Measurements from ENCODE around the gene AHNAK2.
A peak's percentile ranks its signal among the peaks of the same experiment; 100 is the strongest.
"Not testable (repeated sequence)": the region's sequence is repeated elsewhere in the genome, so short reads cannot be mapped to it uniquely, and the experiment has no call there.

Gene AHNAK2
- 0 to 0.12 (median 0.04) reads per million in 4 donors for total RNA-seq

DNA sequence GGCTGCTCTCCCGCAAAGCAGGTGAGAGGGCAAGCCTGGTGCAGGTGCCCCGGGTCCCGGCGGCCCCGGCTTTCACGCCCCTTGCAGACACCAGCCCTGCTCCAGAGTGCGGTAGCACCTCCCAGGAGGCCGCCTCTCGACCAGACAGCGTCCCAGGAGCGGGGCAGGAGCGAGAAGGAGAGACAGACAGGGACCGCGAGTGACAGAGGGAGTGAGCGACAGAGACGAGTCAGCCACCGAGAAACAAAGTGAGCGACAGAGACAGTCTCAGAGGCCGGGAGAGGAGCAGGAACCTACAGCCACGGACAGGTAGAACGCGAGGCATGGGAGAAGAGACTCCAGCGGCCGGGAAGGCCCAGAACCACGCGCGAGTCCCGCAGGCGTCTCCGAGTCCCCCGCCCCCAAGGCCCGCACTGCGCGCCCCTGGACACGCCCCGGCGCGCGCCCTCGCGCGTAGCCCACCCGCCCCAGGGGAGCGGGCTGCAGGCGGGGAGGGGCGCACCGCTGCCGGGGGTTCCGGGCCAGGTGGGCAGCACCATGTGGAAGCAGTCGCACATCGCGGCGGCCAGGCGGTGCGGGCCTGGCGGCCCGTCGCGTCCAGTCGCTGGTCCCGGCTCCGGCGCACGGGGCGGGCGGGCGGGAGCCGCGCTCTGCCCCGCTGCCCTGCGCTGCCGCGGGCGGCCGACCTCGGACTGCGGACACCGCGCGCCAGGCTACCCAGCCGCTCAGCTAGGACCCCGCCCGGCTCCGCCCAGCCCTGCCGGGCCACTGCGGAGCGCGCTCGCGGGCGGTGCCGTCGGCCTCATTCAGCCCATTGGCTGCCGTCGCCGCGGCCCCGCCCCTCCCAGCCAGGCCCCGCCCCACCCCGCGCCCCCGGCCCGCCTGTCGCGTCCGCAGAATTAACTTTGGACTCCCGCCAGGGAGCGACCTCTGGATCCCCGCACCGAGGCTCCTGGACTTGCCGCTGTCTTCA is at the start of gene AHNAK2:
TSS of gene AHNAK2 (minus strand) at position 694 of the 973 bp plus-strand sequence. CDS start at position 557, 137 bp downstream.
- peak in 4 of 5 donors; percentile 27 to 58 (median 33) for DNase-seq

DNA sequence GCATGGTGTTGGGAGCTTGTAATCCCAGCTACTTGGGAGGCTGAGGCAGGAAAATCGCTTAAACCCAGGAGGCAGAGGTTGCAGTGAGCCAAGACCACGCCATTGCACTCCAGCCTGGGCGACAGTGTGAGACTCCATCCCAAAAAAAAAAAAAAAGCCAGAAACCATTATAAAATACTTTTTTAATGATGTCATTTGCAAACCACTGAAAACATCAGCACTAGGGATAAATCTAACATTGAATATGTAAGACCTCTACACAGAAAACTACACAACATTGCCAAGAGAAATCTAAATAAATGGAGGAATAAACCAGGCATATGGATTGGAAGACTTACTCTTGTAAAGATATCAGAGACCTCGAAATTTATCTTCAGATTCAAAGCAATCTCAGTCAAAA is 49.5 kb upstream of the AHNAK2 start:
- not testable (repeated sequence) for DNase-seq

DNA sequence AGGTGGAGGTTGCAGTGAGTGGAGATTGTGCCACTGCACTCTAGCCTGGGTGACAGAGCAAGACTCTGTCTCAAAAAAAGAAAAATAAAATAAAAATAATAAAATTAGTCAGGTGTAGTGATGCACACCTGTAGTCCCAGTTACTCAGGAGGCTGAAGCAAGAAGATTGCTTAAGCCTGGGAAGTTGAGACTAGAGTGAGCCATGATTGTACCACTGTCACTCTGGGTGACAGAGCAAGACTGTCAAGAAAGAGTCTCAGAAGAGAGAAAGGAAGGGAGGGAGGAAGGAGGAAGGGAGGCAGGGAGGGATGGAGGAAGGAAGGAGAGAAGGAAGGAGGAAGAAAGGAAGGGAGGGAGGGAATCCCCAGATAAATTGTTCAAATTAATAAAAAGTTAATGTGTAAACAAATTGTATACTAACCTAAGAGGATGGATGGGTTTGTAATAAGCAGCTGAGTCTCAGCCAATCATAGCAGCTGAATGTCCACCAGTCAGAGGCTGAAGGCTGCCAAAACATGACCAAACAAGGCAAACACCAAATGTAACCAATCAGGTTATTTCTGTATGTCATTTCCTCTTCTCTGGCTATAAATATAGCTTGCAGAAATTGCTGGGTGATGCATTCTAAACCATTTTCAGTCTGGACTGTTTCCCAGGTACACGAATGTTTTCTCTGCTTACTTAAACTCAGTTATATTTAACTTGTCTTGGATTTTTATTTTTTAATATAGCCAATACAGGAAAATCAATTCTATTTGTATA is 48.8 kb upstream of the AHNAK2 start:
- DNase-seq, result peak in 1 of 5 donors; percentile 37

DNA sequence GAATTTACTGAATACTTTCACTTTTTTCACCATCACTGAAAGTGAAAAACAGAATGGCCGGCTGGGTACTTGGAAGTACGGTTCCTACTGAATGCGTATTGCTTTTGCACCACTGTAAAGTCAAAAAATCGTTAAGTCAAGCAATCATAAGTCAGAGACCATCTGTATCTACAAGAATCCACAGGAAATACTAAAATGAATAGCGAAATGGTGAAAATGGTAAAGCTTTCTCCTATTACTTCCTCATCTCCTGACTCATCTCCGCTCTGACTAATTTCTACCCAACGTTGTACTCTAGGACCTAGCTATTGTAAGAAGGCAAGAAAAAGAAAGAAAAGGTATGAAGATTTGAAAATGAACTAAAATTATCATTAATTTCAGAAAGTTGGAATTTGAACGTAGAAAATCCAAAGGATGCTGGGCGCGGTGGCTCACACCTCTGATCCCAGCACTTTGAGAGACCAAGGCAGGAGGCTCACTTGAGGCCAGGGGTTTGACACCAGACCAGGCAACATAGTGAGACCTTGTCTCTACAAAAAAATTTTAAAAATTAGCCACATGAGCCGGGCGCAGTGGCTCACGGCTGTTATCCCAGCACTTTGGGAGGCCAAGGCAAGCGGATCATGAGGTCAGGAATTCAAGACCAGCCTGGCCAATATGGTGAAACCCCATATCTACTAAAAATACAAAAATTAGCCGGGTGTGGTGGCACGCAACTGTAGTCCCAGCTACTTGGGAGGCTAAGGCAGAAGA is 48.0 kb upstream of the AHNAK2 start:
- peak in 1 of 5 donors; percentile 88 for DNase-seq

DNA sequence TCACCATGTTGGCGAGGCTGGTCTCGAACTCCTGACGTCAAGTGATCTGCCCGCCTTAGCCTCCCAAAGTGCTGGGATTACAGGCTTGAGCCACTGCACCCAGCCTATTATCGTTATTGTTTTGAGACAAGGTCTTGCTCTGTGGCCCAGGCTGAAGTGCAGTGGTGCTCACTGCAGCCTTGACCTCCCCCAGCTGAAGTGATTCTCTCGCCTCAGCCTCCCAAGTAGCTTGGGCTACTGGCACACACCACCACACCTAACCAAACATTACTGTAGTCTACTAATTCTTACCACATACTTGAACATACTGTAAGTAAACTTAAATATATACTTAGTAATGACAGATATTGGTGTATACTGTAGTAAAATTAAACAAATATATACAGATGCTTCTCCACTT is 47.3 kb upstream of the AHNAK2 start:
- no peak for DNase-seq

DNA sequence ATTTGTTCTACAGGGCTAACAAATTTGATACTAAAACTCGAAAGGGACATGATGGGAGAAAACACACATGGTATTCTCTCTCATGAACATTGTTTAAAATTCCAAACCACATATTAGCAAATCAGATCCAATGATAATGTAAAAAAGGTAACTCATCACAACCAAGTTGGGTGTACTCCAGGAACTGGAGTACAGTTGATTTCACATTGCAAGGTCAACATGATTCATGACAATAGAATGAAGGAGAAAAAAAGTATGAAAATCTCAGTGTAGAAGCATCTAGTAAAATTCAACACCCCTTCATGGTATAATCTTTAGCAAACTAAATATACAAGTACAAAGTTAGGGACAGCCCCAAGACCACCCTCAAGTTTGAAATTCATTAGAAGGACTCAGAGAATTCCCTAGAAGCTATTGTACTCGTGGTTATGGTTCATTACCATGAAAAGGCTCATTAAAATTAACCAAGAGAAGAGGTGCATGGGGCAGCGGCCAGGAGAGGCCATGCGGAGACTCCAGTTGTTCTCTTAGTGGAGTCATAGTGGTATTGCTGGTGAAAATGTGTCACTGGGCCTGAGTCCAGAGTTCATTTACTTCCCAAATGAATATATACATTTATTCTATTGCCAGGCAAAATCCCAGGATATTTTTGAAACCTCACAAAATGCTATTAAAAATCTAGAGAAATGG is 45.8 kb upstream of the AHNAK2 start:
- no peak for DNase-seq

DNA sequence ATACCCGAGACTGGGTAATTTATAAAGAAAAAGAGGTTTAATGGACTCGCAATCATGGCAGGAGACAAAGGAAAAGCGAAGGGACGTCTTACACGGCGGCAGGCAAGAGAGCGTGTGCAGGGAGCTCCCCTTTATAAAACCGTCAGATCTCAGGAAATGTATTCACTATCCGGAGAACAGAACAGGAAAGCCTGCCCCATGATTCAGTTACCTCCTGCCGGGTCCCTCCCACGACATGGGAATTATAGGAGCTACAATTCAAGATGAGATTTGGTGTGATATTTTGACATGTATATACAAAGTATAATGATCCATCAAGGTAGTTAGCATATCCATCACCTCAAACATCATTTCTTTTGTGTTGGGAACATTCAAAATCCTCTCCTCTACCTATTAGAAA is 45.0 kb upstream of the AHNAK2 start:
- no peak for DNase-seq

DNA sequence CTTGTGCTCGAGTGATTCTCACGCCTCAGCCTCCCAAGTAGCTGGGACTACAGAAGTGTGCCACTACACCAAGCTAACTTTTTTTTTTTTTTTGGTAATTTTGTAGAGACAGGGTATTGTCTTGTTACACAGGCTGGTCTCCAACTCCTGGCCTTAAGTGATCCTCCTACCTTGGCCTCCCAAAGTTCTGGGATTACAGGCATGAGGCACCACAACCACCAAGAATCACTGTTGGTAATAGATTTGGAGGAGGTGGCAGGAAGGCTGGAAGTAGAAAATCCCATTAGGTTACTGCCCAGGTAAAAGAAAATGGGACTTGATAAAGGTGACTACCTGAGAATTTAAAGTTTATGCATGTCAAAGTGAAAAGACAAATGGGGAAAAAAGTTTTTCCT is 44.1 kb upstream of the AHNAK2 start:
- DNase-seq, result no peak

DNA sequence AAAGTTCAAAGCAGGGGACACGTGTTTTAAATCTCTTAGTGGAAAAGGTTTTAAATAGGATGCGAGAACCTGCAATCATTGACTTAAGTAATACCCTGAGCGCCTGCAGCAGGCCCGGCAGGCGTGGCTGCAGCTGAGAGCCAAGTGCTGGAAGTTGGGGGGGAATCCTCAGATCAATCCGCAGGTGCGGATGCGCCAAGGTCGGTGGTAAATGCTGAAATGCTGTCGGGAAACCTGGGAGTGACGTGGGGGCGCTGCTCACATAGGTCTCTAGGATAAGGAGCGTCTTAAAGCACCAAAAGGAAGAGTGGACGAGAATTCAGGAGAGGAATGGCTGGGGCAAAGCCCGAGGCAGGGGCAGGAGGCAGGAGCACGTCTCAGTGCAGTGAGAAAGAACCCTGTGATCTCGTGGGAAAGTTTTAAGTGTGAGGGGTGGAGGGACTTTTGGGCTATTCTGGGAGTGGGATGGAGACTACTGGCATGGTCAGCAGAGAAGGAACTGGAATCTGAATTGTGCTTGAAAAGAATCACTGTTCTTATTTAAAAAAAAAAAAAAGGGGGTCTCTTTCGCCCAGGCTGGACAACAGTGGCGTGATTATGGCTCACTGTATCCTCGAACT is 43.6 kb upstream of the AHNAK2 start:
- peak in 1 of 5 donors; percentile 24 for DNase-seq

DNA sequence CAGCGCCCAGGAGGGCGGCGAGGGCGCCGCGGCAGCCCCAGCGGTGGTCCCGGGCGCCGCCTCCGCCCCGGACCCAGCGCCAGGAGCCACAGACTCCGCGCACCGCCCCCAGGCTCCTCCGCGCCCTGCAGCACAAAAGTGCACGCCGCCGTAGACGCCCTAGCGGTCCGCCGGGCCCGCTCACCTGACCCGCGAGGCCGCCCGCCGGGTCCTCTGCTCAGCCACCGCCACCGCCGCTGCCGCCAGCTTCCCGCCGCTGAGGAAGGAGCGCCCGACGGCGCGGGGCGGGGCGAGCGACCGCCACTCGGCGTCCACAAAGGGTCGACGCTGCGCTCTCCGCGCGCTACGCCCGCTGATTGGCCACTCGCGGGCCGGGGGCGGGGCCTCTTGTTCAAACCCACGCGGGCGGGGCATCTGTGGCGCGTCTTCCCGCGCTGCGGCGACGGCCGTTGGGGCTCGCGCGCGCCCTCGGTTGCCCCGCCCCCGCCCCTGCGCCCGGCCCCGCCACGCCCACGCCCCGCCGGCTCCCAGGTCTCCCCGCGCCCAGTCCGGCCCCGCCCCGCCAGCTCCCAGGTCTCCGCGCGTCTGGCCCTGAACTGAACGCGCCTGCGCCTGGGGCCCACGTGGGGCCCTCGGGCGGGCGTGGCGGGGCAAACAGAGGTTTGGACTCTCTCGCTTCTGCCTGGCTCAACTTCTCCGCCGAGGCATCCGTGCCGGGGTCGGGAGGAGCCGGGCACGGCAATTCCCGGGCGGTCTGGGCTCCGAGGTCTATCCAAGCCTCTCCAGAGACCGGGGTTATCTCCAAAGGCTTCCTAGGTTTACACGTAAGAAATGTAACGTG is 42.9 kb upstream of the AHNAK2 start, which contains the start of gene CDCA4:
TSS of gene CDCA4 (minus strand) at position 269 of the 841 bp plus-strand sequence. CDS start 9,154 bp downstream, outside the sequence.
- DNase-seq, result peak; percentile 95 to 99 (median 97)

DNA sequence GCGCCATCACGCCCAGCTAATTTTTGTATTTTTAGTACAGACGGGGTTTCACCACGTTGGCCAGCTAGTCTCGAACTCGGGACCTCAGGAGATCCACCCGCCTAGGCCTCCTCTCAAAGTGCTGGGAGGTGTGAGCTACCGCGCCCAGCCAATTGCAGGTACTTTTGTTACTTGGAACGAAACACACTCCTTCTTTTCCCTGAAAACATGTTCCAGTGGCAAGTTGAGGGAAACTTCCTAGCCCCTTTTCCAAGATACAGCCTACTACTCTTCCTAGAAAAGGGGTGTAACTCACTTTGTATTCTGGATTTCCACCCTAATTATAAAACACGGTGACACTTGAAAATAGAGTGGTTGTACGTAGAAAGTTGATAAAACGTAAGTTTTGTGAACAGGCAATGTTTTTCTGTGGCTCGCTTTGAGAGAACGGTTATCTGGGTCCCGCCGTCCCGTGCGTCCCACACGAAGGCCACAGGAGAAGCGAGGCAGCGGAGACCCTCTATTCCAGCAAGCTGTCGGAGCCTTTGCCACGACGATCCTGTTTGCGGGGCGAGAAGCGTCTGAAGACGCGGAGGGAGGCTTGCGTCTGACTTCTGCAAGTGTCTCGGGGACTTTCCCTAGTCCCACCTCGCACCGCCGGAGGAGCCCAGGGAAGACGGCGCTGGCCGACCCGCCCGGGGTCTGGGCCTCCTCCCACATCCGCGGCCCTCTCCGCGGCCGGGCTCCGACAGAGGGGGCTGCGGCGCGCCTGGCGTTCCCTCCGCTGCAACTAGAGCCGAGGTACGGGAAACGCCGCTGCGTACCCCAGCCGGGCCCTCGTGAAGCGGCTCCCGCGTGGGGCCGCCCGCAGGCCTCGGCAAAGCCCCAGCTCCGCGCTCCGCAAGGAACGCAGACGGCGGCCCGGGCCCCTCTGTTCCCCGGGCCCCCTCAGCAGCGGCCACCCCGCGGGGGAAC is 42.0 kb upstream of the AHNAK2 start:
- DNase-seq, result peak; percentile 47 to 64 (median 59)

DNA sequence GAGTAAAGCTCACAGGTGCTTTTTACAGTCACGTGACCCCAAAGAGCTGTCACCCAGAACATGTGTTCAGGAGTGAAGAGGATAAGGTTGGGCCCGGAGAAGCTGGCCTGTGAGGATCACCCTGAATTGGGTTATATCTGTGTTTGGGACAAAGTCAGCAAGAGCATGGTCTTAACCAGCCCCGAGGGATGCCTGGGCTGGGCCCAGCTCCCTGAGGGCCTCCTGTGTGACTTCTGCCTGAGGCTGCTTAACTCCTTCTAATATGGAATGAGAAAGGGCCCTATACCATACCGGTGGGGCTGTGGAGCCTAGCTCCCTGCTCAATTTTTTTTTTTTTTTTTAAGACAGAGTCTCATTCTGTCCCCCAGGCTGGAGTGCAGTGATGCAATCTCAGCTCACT is 40.2 kb upstream of the AHNAK2 start:
- no peak for DNase-seq

DNA sequence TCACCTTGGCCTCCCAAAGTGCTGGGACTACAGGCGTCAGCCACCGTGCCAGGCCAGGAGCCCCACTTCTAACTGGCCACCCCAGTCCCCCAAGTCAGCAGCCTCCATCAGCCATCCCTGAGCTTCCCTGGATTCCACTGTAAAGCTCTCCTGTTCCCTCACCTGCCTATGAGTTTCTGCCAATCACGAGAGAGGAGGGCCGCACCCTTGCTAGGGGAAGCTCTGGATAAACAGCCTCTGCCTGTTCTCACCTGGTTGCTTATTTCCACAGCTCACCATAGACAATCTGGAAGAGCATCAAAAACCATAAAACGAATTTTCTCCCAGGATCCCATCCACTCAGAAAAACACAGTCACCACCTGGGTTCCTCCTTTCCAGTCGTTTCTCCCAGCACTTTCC is 37.7 kb upstream of the AHNAK2 start:
- no peak for DNase-seq

DNA sequence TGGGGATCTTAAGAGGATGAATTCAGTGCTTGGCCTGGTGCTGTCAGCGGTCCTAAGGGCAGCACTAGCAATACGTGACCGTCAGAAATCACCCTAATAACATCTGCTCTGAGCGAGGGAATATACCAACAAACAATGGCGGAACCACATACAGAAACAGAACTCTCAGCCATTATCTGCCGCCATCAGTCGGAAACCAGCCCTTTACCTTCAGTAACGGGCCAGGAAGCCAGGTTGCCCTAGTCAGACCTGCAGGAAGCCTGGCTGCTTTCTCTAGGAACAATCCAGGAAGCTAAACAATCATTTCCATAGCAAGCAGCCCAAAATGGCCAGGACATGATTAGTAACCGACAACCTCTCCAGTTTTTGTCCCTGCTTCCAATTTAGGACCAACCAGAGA is 37.1 kb upstream of the AHNAK2 start:
- DNase-seq, result no peak

DNA sequence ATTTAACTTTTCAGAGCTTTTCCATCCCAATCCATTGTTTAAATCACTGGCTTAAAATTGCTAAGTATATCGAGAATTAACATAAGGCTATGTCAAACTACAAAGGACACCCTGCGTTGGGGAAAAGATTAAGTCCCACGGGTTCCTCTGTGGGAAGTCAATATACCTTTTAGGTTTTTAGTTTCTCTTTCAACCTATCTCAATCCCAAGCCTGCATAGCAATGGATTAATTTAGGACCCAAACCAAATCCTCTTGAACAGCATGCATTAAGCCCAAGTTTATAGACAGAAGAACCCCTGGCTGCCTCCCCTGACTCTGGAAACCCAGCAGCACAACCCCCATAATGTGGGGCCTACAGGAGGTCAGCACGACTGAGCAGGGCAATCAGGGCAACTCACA is 36.5 kb upstream of the AHNAK2 start:
- DNase-seq, result no peak

DNA sequence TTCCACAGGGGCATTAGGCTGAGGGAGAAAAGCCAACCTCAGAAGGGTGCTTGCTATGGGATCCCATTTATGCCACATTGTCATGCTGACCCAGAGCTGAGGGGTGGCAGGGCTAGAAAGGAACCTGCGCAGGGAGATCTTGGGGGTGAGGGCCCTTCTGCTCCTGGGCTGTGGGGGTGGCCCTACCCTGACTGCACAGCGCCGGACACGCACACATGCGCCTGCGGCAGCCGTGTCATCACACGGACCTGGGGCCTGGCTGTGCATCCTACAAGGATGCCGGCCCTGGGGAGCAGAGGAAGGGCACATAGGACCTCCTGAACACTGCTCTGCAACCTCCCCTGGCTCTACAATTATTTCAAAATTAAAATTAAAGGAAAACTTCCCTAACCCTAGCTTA is 35.9 kb upstream of the AHNAK2 start:
- DNase-seq, result no peak

DNA sequence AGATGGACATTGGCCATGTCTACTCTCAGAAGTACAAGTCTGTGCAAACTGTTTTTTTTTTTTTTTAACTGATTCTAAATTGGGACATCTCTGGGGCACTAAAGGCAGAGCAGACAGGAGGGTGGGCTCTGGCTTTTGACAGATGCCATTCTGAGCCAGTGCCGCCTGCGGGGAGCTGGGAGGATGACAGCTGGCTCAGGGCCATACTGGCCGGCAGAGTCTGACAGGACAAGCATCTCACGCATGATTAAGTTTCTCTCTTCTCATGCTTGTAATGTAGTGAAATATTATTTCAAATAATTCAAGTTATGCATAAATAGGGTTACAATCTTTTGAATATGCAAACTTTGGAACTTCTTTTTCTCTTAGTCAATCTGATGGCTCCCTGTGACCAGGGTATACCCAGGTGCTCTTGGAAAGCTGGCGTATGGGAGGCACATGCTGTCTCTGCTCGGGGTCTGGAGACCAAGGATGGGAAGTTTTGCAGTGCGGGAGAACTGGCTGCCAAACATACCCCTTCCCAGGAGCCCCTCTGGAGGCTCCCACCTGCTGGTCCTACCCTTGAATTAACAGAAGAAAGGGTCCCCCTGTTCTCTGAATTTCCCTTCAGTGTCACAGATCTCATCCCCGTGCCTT is 35.1 kb upstream of the AHNAK2 start:
- DNase-seq, result no peak

DNA sequence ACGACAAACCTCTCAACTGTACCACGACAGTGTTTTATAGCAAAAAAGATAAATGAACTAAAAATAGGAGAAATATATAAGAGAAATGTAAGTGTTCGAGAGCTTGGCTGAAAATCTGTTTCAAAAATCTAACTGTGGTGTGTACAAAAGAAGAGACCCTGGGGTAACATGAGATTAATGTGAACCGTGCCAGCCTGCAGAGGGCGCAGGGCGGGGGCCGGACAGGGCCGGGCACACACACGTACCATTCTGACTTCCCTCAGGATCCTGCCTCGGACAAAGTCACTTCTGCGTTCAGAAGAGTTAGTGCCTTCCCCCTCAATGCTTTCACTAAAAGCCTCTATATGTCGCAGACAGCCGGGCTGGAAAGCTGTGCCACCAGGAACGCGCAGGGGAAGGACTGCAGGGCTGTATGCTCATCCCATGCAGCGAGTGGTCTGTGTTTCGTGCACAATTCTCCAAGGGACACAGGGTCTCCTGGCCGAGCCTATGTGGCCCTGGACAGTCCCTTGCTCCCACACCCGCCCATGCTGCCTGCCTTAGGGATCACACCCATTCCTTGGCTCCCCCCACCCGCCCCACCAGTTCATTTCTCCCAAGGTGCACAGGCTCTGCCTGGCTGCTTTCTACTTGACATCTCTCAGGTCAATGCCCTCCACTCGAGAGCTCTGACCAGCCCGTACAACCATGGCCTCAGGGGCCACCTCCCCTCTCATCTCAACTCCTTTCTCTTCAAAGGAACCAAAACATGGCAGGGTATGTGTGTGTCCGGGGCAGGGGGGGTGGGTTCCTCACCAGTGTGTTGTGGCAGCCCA is 34.2 kb upstream of the AHNAK2 start:
- DNase-seq, result no peak

All from T-helper 1 cell (primary cell).